B cell (primary cell): ENCODE data around the gene SLC6A4.

Experiments used
- CTCF ChIP-seq: fragments of 200-600 bp; IDR thresholded peaks from one replicate; pipeline ENCODE4 v1.8.0; 2022; ENCODE audit warnings: antibody characterized with exemption, mild to moderate bottlenecking
- EZH2 ChIP-seq: IDR thresholded peaks from 2 replicates; pipeline ENCODE4 v1.6.1; 2012; ENCODE audit warnings: borderline replicate concordance, low read depth, mild to moderate bottlenecking, moderate library complexity, low read length; ENCODE audit not compliant: insufficient read depth, poor library complexity, severe bottlenecking

GRCh38 chr17:30148376-30148775, 87.1 kb downstream of the SLC6A4 start:
- no peak for TF ChIP-seq CTCF
- TF ChIP-seq EZH2, result no peak
